Ammon's horn (tissue), 1 donor: ENCODE measurements around the gene R3HDM1.
"Not testable (repeated sequence)": the region's sequence is repeated elsewhere in the genome, so short reads cannot be mapped to it uniquely, and the experiment has no call there.

Experiments
- DNase-seq: peaks from one replicate; pipeline ENCODE4 v3.0.0-alpha.2; 2016; ENCODE audit warnings: low spot score

Gene R3HDM1

GRCh38 chr2:135570884-135571283 lies 39.6 kb downstream of the R3HDM1 start:
- no peak for DNase-seq

GRCh38 chr2:135573620-135574019 lies 42.3 kb downstream of the R3HDM1 start:
- DNase-seq: no peak

GRCh38 chr2:135581282-135581681 lies 50.0 kb downstream of the R3HDM1 start:
- DNase-seq: no peak

GRCh38 chr2:135582383-135582782 lies 51.1 kb downstream of the R3HDM1 start:
- no peak for DNase-seq

GRCh38 chr2:135585586-135585985 lies 54.3 kb downstream of the R3HDM1 start:
- peak; percentile 55 for DNase-seq

- DNase-seq: peak; percentile 13
Measured at GRCh38 chr2:135586148-135586547, 54.9 kb downstream of the R3HDM1 start.

- DNase-seq: no peak
Measured at GRCh38 chr2:135587958-135588357, 56.7 kb downstream of the R3HDM1 start.

GRCh38 chr2:135590619-135591260 lies 59.5 kb downstream of the R3HDM1 start:
- DNase-seq: no peak

- DNase-seq: no peak
Measured at GRCh38 chr2:135600915-135601314, 69.6 kb downstream of the R3HDM1 start.

- DNase-seq: no peak
Measured at GRCh38 chr2:135603543-135603942, 72.3 kb downstream of the R3HDM1 start.

GRCh38 chr2:135607561-135607960 lies 76.3 kb downstream of the R3HDM1 start:
- no peak for DNase-seq

GRCh38 chr2:135612319-135612718 lies 81.0 kb downstream of the R3HDM1 start:
- no peak for DNase-seq

- no peak for DNase-seq
Measured at GRCh38 chr2:135615404-135615803, 84.1 kb downstream of the R3HDM1 start.

GRCh38 chr2:135617501-135618015 lies 86.3 kb downstream of the R3HDM1 start:
- DNase-seq: no peak

GRCh38 chr2:135620198-135620597 lies 88.9 kb downstream of the R3HDM1 start:
- DNase-seq: no peak

- DNase-seq: no peak
Measured at GRCh38 chr2:135629520-135629919, 98.2 kb downstream of the R3HDM1 start.

GRCh38 chr2:135630034-135630433 lies 98.8 kb downstream of the R3HDM1 start:
- not testable (repeated sequence) for DNase-seq

GRCh38 chr2:135630488-135630887 lies 99.2 kb downstream of the R3HDM1 start:
- DNase-seq: no peak

GRCh38 chr2:135633582-135633981 lies 102.3 kb downstream of the R3HDM1 start:
- no peak for DNase-seq

- DNase-seq: no peak
Measured at GRCh38 chr2:135635212-135635835, 104.0 kb downstream of the R3HDM1 start.

- DNase-seq: no peak
Measured at GRCh38 chr2:135636982-135637381, 105.7 kb downstream of the R3HDM1 start.

GRCh38 chr2:135637456-135638087 lies 106.3 kb downstream of the R3HDM1 start:
- no peak for DNase-seq

- DNase-seq: no peak
Measured at GRCh38 chr2:135638825-135639224, 107.5 kb downstream of the R3HDM1 start.
